DMS79 treated with DMSO at 0.1 percent for 48 hours (cell line): Measurements from ENCODE around the gene SLC39A1.
"Not testable (repeated sequence)": the region's sequence is repeated elsewhere in the genome, so short reads cannot be mapped to it uniquely, and the experiment has no call there.

ENCODE experiments used
- DNase-seq: peaks from one replicate; lab custom pipeline; 2025; lab: John Stamatoyannopoulos, UW

SLC39A1 gene, protein sequence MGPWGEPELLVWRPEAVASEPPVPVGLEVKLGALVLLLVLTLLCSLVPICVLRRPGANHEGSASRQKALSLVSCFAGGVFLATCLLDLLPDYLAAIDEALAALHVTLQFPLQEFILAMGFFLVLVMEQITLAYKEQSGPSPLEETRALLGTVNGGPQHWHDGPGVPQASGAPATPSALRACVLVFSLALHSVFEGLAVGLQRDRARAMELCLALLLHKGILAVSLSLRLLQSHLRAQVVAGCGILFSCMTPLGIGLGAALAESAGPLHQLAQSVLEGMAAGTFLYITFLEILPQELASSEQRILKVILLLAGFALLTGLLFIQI

DNA sequence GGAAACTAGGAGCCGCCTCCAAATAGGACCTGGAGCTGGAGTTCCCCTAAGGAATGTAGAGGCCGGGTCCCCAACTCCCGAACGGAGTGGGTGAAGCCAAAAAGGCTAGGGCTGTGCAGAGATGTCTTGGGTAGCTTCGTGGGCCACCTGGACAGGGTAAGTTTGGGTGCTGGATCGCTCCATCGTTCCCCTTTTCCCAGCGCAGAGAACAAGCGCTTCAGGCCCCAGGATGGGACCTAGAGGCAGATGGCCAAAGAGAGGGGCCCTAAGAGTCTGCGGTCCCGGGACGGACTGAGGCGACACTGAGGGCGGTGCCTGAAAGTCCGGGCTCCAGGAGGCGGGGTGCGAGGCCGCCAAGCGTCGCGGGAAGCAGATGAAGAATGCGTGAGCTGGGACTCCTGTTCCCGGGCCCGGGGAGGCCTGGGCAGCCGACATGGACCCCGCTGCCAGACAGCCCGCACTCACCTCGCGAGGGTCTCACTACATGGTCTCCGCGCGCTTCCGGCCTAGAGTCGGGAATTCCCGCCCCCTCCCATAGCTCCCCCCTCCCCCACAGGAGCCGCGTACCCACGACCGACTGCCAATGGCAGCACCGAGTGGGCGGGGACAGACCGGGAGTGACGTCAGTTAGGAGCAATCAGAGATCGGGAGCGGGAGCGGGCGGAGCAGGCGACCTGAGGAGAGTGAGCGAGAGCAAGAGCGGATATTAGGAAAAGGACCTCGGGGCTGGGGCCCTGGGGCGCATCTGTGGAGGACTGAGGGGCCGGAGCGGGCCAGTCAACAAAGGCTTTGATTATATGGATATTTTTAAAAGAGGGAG, at the start of gene SLC39A1:
Gene SLC39A1, minus strand, starts transcription at position 508 of the 820 bp plus-strand sequence. CDS start 822 bp downstream, outside the sequence.
- peak; percentile 98 for DNase-seq

GRCh38 chr1:154012543-154012942, 49.2 kb upstream of the SLC39A1 start:
- not testable (repeated sequence) for DNase-seq

GRCh38 chr1:154012129-154012528, 48.8 kb upstream of the SLC39A1 start:
- no peak for DNase-seq

- no peak for DNase-seq
Observed at GRCh38 chr1:154006136-154006535, 42.8 kb upstream of the SLC39A1 start.

DNA sequence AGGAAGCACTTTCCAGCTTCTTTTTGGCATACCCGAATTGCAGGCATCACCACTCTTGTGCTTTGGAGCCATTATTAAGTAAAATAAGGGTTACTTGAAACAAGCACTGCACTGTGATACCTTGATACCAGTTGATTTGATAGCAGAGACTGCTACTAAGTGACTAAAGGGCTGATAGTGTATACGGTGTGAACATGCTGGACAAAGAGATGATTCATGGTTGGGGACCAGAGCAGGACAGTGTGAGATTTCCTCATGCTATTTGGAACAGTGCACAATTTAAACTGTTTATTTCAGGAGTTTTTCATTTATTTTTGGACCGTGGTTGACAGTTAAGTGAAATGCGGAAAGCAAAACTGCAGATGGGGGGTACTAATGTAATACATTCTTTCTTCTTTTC, 37.1 kb upstream of the SLC39A1 start:
- no peak for DNase-seq

DNA sequence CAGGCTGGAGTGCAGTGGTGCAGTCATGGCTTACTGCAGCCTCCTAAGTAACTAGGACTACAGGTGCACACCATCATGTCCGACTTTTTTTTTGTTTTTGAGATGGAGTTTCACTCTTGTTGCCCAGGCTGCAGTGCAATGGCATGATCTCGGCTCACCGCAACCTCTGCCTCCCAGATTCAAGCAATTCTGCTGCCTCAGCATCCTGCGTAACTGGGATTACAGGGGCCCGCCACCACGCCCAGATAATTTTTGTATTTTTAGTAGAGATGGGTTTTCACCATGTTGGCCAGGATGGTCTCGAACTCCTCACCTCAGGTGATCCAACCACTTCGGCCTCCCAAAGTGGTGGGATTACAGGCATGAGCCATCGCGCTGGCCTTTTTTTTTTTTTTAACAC, 33.5 kb upstream of the SLC39A1 start:
- not testable (repeated sequence) for DNase-seq

GRCh38 chr1:153995640-153996039, 32.3 kb upstream of the SLC39A1 start:
- DNase-seq, result no peak

GRCh38 chr1:153995202-153995601, 31.9 kb upstream of the SLC39A1 start:
- DNase-seq, result no peak

GRCh38 chr1:153991806-153992205, 28.5 kb upstream of the SLC39A1 start:
- no peak for DNase-seq

- no peak for DNase-seq
Observed at GRCh38 chr1:153991151-153991630, 27.9 kb upstream of the SLC39A1 start.

GRCh38 chr1:153990468-153991150, 27.3 kb upstream of the SLC39A1 start, which contains the start of gene RPS27:
Gene RPS27, plus strand, starts transcription at chr1:153990762. Its CDS starts 35 bp downstream, at chr1:153990797.
- DNase-seq, result peak; percentile 98

DNA sequence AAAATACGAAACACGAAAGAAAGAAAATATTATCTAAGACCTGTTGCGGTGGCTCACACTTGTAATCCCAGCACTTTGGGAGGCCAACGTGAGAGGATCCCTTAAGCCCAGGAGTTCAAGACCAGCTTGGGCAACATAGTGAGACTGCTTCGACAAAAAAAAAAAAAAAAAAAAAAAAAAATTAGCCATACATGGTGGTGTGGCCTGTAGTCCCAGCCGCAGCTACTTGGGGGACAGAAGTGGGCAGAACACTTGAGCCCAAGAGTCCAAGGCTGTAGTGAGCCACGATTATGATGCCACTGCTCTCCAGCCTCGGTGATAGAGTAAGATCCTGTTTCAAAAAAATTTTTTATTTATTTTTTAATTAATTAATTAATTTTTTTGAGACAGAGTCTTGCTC, 24.3 kb upstream of the SLC39A1 start:
- no peak for DNase-seq

- peak; percentile 85 for DNase-seq
Observed at GRCh38 chr1:153985941-153986761, 22.8 kb upstream of the SLC39A1 start, which contains the start of gene RAB13. Gene RAB13, minus strand, starts transcription at chr1:153986339. Its CDS starts 103 bp downstream, at chr1:153986236.

- no peak for DNase-seq
Observed at GRCh38 chr1:153985341-153985912, 22.1 kb upstream of the SLC39A1 start.

DNA sequence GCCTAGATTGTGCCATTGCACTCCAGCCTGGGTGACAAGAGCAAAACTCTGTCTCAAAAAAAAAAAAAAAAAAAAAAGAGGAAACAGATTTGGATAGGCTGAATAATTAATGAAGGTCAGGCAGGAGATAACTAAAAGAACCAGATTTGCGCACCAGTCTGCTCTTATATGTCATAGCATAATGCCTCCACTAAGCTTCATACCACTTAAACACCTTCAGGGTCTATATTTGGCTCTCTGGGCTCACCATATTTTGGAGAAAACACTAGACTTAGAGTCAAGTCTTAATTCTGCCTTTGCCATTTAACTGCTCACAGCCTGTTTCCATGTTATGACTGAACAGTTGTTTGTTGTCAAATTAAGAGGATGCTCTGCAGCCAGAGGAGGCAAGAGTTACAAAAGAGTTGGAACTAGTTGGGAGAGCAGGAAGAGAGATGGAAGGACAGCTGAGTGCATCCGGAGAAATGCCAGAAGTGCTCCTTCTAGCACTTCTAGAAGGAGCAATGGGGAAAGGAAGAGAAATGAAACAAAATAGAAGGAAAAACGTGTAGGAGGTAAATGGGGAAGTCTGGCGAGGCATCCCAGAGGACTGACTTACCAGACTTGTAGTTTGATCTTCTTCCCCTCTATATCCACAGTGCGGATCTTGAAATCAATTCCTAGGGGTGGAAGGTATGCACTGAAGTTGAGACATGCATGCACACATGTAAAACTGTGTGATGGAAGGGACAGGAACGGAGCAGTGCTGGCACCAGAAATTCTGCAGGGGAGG, 21.0 kb upstream of the SLC39A1 start:
- DNase-seq, result no peak

DNA sequence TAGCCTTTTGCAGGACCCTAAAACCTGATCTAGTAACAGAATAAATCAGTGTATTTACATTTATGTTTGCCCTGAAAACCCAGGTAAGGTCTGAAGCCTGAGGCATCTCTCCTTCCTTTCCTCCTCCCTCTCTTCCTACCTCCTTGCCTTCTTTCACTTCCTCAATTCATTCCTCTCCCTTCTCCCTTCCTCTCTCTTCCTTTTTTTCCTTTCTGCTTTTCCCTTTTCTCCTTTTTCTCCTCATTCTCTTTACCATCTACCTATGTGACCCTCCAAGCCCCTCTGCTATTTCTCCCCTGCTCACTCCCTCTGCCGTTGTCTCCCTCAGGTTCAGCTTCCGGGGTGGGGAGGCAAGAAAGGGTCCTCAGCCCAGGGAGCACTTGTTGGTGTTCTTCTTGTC, 18.4 kb upstream of the SLC39A1 start:
- DNase-seq, result not testable (repeated sequence)

- not testable (repeated sequence) for DNase-seq
Observed at GRCh38 chr1:153979091-153979490, 15.8 kb upstream of the SLC39A1 start.

GRCh38 chr1:153978274-153978909, 15.1 kb upstream of the SLC39A1 start:
- no peak for DNase-seq
